ENCODE data around the gene PRIMA1. TPM values are rescaled to one million over a fixed set of nuclear protein-coding genes. Genes with fewer than 3 reads are reported as not detected.

Gene PRIMA1
- total RNA-seq, 2 experiments from 2014 or later, result not detected

- DNase-seq (no peak), ATAC-seq (no peak)
- no peak overlapping the region for H3K4me3 Mint-ChIP-seq
- ChIA-PET CTCF (no interaction called here), POLR2A (interaction anchor here (0.5 kb wide), 1 partner anchor 373 kb away, joined by 3 read pairs; no protein-coding TSS in a partner anchor)
- peaks cover 22% of the 10 kb centered on the region for H3K27me3 Mint-ChIP-seq
- intact Hi-C loops (cut with micrococcal nuclease), result no loop called here
- H3K27ac Mint-ChIP-seq, result no peak overlapping the region
- H3K9me3 Mint-ChIP-seq, result no peaks in the 10 kb centered on the region
- H3K4me1 Mint-ChIP-seq (ENCODE audit: low read depth), result no peaks in the 10 kb centered on the region
- no peak for TF ChIP-seq CTCF (IDR thresholded peaks at IDR 0.05)
- H3K36me3 Mint-ChIP-seq (ENCODE audit: low read depth), result no peaks in the 10 kb centered on the region
Measured at GRCh38 chr14:93691042-93691780, 97.1 kb downstream of the PRIMA1 start.

- intact Hi-C loops (cut with micrococcal nuclease), result no loop called here
- DNase-seq (no peak), ATAC-seq (no peak)
- Mint-ChIP-seq H3K4me1 (ENCODE audit: low read depth) (no peaks in the 10 kb centered on the region), H3K27ac (no peak overlapping the region), H3K9me3 (no peaks in the 10 kb centered on the region), H3K4me3 (no peak overlapping the region), H3K27me3 (peaks cover 24% of the 10 kb centered on the region), H3K36me3 (ENCODE audit: low read depth) (no peaks in the 10 kb centered on the region)
- no peak for TF ChIP-seq CTCF (IDR thresholded peaks at IDR 0.05)
- ChIA-PET CTCF (no interaction called here), POLR2A (no interaction called here)
Measured at GRCh38 chr14:93690146-93690545, 98.1 kb downstream of the PRIMA1 start.

- H3K4me1 Mint-ChIP-seq (ENCODE audit: low read depth), result no peaks in the 10 kb centered on the region
- ChIA-PET CTCF (no interaction called here), POLR2A (no interaction called here)
Measured at GRCh38 chr14:93688820-93689219, 99.5 kb downstream of the PRIMA1 start.

GRCh38 chr14:93688239-93688666 is 100.0 kb downstream of the PRIMA1 start:
- POLR2A ChIA-PET, result no interaction called here
- Mint-ChIP-seq H3K4me3 (no peak overlapping the region), H3K27me3 (peaks cover 23% of the 10 kb centered on the region), H3K4me1 (ENCODE audit: low read depth) (no peaks in the 10 kb centered on the region), H3K36me3 (ENCODE audit: low read depth) (no peaks in the 10 kb centered on the region), H3K9me3 (no peaks in the 10 kb centered on the region), H3K27ac (no peak overlapping the region)
- ATAC-seq, result no peak
- intact Hi-C loops (cut with micrococcal nuclease), result no loop called here
- DNase-seq, result no peak
- TF ChIP-seq CTCF (IDR thresholded peaks at IDR 0.05), result no peak
- CTCF ChIA-PET, result no interaction called here

More at GRCh38 chr14:93688820-93689219, 99.5 kb downstream of the PRIMA1 start:
- no peak for TF ChIP-seq CTCF (IDR thresholded peaks at IDR 0.05)
- Mint-ChIP-seq H3K4me3 (no peak overlapping the region), H3K27me3 (peaks cover 23% of the 10 kb centered on the region), H3K27ac (no peak overlapping the region), H3K36me3 (ENCODE audit: low read depth) (no peaks in the 10 kb centered on the region), H3K9me3 (no peaks in the 10 kb centered on the region)
- intact Hi-C loops (cut with micrococcal nuclease), result no loop called here
- ATAC-seq (no peak), DNase-seq (no peak)

- H3K4me1 Mint-ChIP-seq (ENCODE audit: low read depth), result no peaks in the 10 kb centered on the region
- no peaks in the 10 kb centered on the region for H3K36me3 Mint-ChIP-seq (ENCODE audit: low read depth)
- no peak for DNase-seq
- H3K27me3 Mint-ChIP-seq, result peaks cover 23% of the 10 kb centered on the region
- intact Hi-C loops (cut with micrococcal nuclease), result no loop called here
- H3K4me3 Mint-ChIP-seq, result no peak overlapping the region
- no peak overlapping the region for H3K27ac Mint-ChIP-seq
- no peak for ATAC-seq
- no peaks in the 10 kb centered on the region for H3K9me3 Mint-ChIP-seq
- POLR2A ChIA-PET, result no interaction called here
- CTCF ChIA-PET, result interaction anchor here (1.8 kb wide), 1 partner anchor 30 kb away, joined by 6 read pairs; no protein-coding TSS in a partner anchor
- no peak for TF ChIP-seq CTCF (IDR thresholded peaks at IDR 0.05)
Measured at GRCh38 chr14:93686268-93686667, 102.0 kb downstream of the PRIMA1 start.

Data from activated CD8-positive, alpha-beta T cell treated with anti-CD3 and anti-CD28 coated beads for 36 hours (primary cell).